ENCODE data around the gene ATP5F1C.

DNA sequence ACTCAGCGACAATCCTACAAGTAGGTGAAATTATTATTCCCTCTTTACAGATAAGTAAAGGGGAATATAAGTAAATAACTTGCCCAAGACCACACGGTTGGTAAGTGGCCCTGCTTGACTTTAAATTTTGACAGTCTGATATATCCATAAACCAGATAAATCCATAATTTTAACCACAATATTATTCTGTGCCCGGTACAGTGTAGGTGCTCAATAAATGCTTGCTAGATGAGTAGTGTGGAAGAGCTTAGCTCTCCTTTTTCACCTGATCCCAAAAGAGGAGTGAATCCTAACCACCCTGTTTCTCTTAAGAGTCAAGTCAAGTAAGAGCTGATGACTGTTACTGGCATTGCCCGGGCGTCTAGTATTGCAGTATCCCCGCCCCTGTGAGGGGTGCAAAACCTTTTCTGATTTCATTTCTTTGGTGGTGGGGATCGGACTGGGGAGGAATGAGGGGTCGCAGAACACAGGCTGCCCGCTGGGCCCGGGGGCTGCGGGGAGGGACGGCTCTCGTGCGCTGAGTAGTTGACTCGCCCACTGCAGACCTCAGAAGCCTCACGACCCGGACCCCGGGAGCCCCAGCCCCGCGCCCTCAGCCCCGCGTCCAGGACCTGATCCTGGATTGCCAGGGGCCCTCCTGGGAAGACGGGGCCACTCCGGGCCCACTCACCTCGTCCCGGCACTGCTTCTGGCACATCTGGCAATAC, 674 bp upstream of the ATP5F1C start:
- TF ChIP-seq CTCF (conservative IDR thresholded peaks at IDR 0.05) (no peak), EZH2 (IDR thresholded peaks at IDR 0.05; ENCODE audit: low read depth) (no peak)
